Uterus (tissue), 4 donors: Measurements from ENCODE around the gene SHISA5. TPM values are rescaled to one million over a fixed set of nuclear protein-coding genes. Genes with fewer than 3 reads are reported as not detected.

ENCODE experiments used
- DNase-seq, 2 donors: peaks; one replicate each; pipeline ENCODE4 v3.0.0-alpha.2; 2019 to 2020
- H3K27ac ChIP-seq, 2 donors: fragments of 200-600 bp; sonication (generic); 1 replicate in 1 of 2; 2 replicates in 1 of 2; pipeline ENCODE4 v1.5.1; 2016 to 2018
- H3K27me3 ChIP-seq, 2 donors: fragments of 200-600 bp; sonication (generic); one replicate each; pipeline ENCODE4 v1.5.1; 2018 to 2019; ENCODE audit warnings: control low read depth in 1 of 2
- H3K36me3 ChIP-seq, 2 donors: fragments of 200-600 bp; sonication (generic); one replicate each; pipeline ENCODE4 v1.5.1; 2019; ENCODE audit warnings: control low read depth in 1 of 2
- H3K4me1 ChIP-seq, 2 donors: fragments of 200-600 bp; sonication (generic); one replicate each; pipeline ENCODE4 v1.5.1; 2018 to 2019; ENCODE audit warnings: control low read depth in 1 of 2
- H3K4me3 ChIP-seq, 2 donors: fragments of 200-600 bp; sonication (generic); 1 replicate in 1 of 2; 2 replicates in 1 of 2; pipeline ENCODE4 v1.5.1; 2018 to 2019; ENCODE audit warnings: mild to moderate bottlenecking in 1 of 2
- H3K9me3 ChIP-seq, 2 donors: fragments of 200-600 bp; sonication (generic); one replicate each; pipeline ENCODE4 v1.5.1; 2019; ENCODE audit warnings: control low read depth in 1 of 2
- POLR2A ChIP-seq, 2 donors: fragments of 450-650 bp; IDR thresholded peaks; one replicate each; pipeline ENCODE4 v1.6.1; 2016; ENCODE audit warnings: antibody characterized with exemption in 2 of 2, mild to moderate bottlenecking in 1 of 2, moderate library complexity in 1 of 2
- intact Hi-C: fragments of 100-400 bp; cut with DNase I; formaldehyde crosslinking; loops from one replicate; pipeline ENCODE4 v1.15.1; 2023; ENCODE audit warnings: low total_unique reads
- total RNA-seq, 4 donors: library from RNA; depleted of rRNA in 3 of 4; stranded (reverse); fragments of >200 nt in 3 of 4; gene quantifications; one replicate each; pipeline versions ENCODE4 v1.1.0 to v1.2.4, GENCODE V29; 2014 to 2023
- TF ChIP-seq, protein P1 (sequence below), 4 experiments: fragments of 200-600 bp in 2 of 4; fragments of 450-650 bp in 2 of 4; sonication (generic) in 2 of 4; IDR thresholded peaks; one replicate each; pipeline ENCODE4 v1.5.1; 2016 to 2019; ENCODE audit warnings: antibody characterized with exemption in 4 of 4, mild to moderate bottlenecking in 2 of 4, moderate library complexity in 1 of 4
- donor health status: DM: yes; HTN: yes; CAD: no.

The SHISA5 gene
- total RNA-seq, 4 donors from 2014 or later, result 52.4 to 210 (median 72.8) TPM

DNA sequence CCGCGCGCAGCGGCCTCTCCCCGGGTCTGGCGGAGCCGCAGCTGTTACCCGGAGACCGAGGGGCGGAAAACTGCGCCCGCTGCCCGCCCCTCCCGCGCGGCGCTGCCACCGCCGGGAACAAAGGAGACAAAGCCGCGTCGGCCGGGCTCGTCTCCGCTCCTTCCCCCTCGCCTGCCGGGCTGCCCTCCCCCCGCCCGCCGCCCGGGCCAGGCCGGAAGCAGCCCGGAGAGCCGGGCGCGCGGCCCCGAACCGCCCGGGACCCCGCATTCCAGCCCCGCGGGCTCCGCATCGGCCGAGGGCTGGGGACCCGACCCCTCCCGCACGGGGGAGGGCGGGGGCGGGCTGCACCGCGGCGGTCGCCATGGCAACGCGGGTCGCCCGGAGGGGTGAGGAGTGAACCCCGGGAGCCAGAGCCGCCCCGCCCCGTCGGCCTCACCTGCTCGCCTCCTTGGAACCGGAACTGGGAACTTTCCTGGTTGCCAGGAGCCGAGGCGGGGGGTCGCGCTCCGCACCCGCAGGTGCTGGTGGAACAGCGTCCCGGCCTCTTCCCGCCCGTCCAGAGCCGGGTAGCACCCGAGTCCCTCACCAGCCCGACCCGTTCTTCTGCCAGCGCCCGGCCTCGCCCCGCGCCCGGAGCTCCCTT lies 74.5 kb downstream of the SHISA5 start:
- intact Hi-C loops, result no loop called here
- peaks cover 11 to 13% of the 10 kb centered on the region in 2 donors for H3K4me1 ChIP-seq

DNA sequence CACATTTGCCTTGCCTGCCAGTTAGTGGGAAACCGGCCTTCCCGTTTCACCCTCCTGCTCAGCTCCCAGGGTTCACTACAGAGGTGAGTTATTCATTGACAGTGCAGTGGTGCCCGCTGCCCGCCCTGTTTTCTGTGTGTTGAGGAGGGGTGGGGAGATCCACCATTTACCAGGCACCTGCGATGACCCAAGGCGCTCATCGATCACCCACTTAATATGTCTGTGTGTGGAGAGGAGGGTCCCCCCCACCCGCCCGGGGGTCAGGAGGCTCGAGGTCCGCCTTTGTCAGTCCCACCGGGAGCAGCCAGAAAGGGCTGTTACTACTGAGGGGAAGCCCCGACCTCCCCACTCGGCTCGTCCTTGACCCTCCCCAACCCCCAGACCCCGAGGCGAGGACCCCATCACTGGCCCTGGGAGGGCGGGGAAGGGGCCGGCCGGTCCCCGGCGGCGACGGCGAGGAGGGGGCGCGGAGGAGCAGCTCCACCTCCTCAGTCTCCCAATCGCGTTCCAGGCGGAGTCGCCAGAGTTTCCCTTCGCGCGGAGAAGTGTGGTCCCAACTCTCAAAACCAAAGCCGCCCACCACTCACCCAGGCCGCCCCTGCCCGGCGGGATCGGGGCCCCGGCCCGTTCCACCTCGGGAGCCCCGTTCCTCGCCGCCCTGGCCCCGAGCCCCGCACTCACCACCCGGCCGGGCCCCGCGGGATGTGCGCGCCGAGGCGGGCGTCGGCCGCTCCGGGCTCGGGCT lies 75.2 kb downstream of the SHISA5 start:
- Histone ChIP-seq H3K4me1 (peaks cover 11 to 20% of the 10 kb centered on the region in 2 donors), H3K36me3 (no peaks in the 10 kb centered on the region), H3K27me3 (no peaks in the 10 kb centered on the region), H3K9me3 (no peaks in the 10 kb centered on the region), H3K27ac (peak overlapping the region; percentile 91 to 97), H3K4me3 (peak overlapping the region; percentile 61 to 62)
- intact Hi-C loops, result no loop called here
- peak; percentile 61 for DNase-seq
- TF ChIP-seq POLR2A (IDR thresholded peaks at IDR 0.05), result peak; percentile 30 to 77
- TF ChIP-seq, protein P1, sequence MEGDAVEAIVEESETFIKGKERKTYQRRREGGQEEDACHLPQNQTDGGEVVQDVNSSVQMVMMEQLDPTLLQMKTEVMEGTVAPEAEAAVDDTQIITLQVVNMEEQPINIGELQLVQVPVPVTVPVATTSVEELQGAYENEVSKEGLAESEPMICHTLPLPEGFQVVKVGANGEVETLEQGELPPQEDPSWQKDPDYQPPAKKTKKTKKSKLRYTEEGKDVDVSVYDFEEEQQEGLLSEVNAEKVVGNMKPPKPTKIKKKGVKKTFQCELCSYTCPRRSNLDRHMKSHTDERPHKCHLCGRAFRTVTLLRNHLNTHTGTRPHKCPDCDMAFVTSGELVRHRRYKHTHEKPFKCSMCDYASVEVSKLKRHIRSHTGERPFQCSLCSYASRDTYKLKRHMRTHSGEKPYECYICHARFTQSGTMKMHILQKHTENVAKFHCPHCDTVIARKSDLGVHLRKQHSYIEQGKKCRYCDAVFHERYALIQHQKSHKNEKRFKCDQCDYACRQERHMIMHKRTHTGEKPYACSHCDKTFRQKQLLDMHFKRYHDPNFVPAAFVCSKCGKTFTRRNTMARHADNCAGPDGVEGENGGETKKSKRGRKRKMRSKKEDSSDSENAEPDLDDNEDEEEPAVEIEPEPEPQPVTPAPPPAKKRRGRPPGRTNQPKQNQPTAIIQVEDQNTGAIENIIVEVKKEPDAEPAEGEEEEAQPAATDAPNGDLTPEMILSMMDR (IDR thresholded peaks at IDR 0.05), result peak in 1 of 4 experiments; percentile 14

More for the DNA sequence above, 74.5 kb downstream of the SHISA5 start:
- Histone ChIP-seq H3K27ac (peak overlapping the region; percentile 91 to 97), H3K36me3 (no peaks in the 10 kb centered on the region), H3K4me3 (peak overlapping the region; percentile 61 to 62), H3K9me3 (no peaks in the 10 kb centered on the region), H3K27me3 (no peaks in the 10 kb centered on the region)
- DNase-seq, result peak; percentile 62 to 68
- TF ChIP-seq, protein P1 (IDR thresholded peaks at IDR 0.05), result peak in 1 of 4 experiments; percentile 7
- TF ChIP-seq POLR2A (IDR thresholded peaks at IDR 0.05), result peak; percentile 3 to 52

DNA sequence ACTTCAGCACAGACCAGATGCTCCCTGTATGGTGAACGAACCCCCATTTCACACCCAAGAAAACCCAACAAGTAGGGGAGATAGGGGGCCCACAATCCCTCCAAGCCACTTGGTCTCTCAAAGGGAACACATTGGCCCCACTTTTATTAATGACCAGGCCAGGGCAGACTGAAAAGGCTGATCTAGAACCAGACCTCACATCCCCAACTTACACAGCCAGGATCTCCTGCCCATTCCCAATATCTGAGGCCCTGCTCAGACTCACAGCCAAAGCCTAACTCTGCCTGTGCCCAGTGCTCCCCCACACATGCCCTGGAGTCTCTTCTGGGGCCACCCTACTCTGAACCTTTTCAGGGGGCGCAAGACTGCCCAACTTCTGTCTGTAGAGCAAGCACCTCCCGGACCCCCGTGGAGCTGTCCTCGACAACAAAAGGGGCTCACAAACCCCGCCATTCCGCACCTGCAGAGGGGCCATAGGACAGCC lies 75.8 kb downstream of the SHISA5 start:
- H3K4me3 ChIP-seq, result peak overlapping the region; percentile 61 to 62
- no peaks in the 10 kb centered on the region for H3K27me3 ChIP-seq
- peak overlapping the region; percentile 91 to 97 for H3K27ac ChIP-seq
- DNase-seq, result no peak
- TF ChIP-seq, protein P1 (IDR thresholded peaks at IDR 0.05), result no peak
- no peak for TF ChIP-seq POLR2A (IDR thresholded peaks at IDR 0.05)
- intact Hi-C loops, result no loop called here
- no peaks in the 10 kb centered on the region for H3K9me3 ChIP-seq
- H3K4me1 ChIP-seq, result peaks cover 11 to 24% of the 10 kb centered on the region in 2 donors
- H3K36me3 ChIP-seq, result no peaks in the 10 kb centered on the region

DNA sequence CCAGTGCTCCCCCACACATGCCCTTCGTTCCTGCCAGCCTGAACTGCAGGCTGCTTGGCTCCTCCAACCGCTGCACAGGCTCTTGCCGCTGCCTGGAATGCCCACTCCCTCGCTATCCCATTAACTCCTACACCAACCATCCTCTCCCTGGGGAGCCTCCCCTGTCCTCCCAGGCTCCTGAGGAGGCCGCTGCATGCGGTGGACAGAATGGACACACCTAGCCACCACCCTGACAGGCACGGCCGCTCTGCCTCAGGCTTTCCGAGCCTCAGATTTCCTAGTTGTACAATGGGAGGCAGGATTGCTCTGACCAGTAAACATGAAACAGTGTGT lies 76.4 kb downstream of the SHISA5 start:
- intact Hi-C loops, result no loop called here
- no peaks in the 10 kb centered on the region for H3K27me3 ChIP-seq
- DNase-seq, result no peak
- no peaks in the 10 kb centered on the region for H3K36me3 ChIP-seq
- peak overlapping the region; percentile 61 to 62 for H3K4me3 ChIP-seq
- H3K27ac ChIP-seq, result peak overlapping the region; percentile 91 to 97
- H3K4me1 ChIP-seq, result peaks cover 11 to 24% of the 10 kb centered on the region in 2 donors
- H3K9me3 ChIP-seq, result no peaks in the 10 kb centered on the region
- TF ChIP-seq, protein P1 (IDR thresholded peaks at IDR 0.05), result no peak
- no peak for TF ChIP-seq POLR2A (IDR thresholded peaks at IDR 0.05)
